ENCODE results near the gene GLIS1.

- TF ChIP-seq EZH2 (IDR thresholded peaks at IDR 0.05; ENCODE audit: insufficient read depth, poor library complexity, severe bottlenecking) = no peak
- TF ChIP-seq EZH2phosphoT487 (IDR thresholded peaks at IDR 0.05; ENCODE audit: insufficient read depth, low read depth) = no peak
Observed at GRCh38 chr1:53696571-53696970, 42.4 kb downstream of the GLIS1 start.

Measured in GM23248 (cell line).